K562 (cell line): ENCODE data around the gene TMED10. TPM values are rescaled to one million over a fixed set of nuclear protein-coding genes. Genes with fewer than 3 reads are reported as not detected.

Source experiments
- ATAC-seq: fragments of 200-7000 bp; cut with Tn5 transposase; 3 replicates; pipeline ENCODE4 v1.9.1; 2020; ENCODE audit warnings: moderate library complexity
- BruUV-seq: library from RNA; stranded (reverse); fragments of 400-500 nt; replicated peaks from 2 replicates; lab custom pipeline; 2021; lab: Mats Ljungman, UMichigan
- CTCF ChIA-PET: fragments of 300-600 bp; formaldehyde crosslinking; extraction: SDS; loops from one replicate; lab custom pipeline; 2021; ENCODE audit warnings: low intra/inter-chr PET ratio; lab: Yijun Ruan, JAX
- POLR2A ChIA-PET: fragments of 300-600, 350-650 bp; sonication (Branson Sonifier 250); formaldehyde crosslinking; extraction: SDS; loops from one replicate; lab custom pipeline; 2021; ENCODE audit warnings: antibody characterized with exemption, inconsistent platforms; lab: Yijun Ruan, JAX
- DNase-seq, 4 experiments: peaks; one replicate each; pipeline versions ENCODE4 v3.0.0 to v3.0.0-alpha.2; 2011 to 2018; ENCODE audit warnings: low spot score in 3 of 4, mixed read lengths in 3 of 4; ENCODE audit errors: extremely low read depth in 1 of 4
- FAIRE-seq: peaks from 2 replicates; lab custom pipeline; 2011; peaks lifted over from hg19 to GRCh38; lab: Jason Lieb, UNC
- H2AFZ ChIP-seq: 2 replicates; pipeline ENCODE4 v1.6.0; 2011; ENCODE audit warnings: low read depth, low read length, control low read depth, inconsistent platforms
- H3K27ac ChIP-seq: fragments of 200-600 bp; 3 replicates; pipeline ENCODE4 v1.8.0; 2011; ENCODE audit warnings: low read depth, mild to moderate bottlenecking, control low read depth, inconsistent platforms, low read length, moderate library complexity, mixed read lengths; ENCODE audit errors: extremely low read depth
- H3K27me3 ChIP-seq, 2 experiments: fragments of 300-600 bp in 1 of 2; 2 replicates in 1 of 2; 3 replicates in 1 of 2; pipeline versions ENCODE4 v1.6.0 to v1.8.0; 2011; ENCODE audit warnings: inconsistent platforms in 2 of 2, low read length in 2 of 2, mild to moderate bottlenecking in 1 of 2, mixed read lengths in 1 of 2, moderate library complexity in 1 of 2; ENCODE audit not compliant: control insufficient read depth in 2 of 2, insufficient read depth in 2 of 2
- H3K36me3 ChIP-seq: fragments of 300-600 bp; 3 replicates; pipeline ENCODE4 v1.8.0; 2011; ENCODE audit warnings: mild to moderate bottlenecking, low read length, inconsistent platforms; ENCODE audit not compliant: control insufficient read depth, insufficient read depth
- H3K4me1 ChIP-seq, 2 experiments: fragments of 200-600 bp in 1 of 2; replicated peaks in 1 of 2; 2 replicates in 1 of 2; 3 replicates in 1 of 2; pipeline versions ENCODE4 v1.5.1 to v1.8.0; 2011; ENCODE audit warnings: inconsistent platforms in 2 of 2, low read length in 2 of 2, mild to moderate bottlenecking in 1 of 2, mixed read lengths in 1 of 2, moderate library complexity in 1 of 2; ENCODE audit not compliant: control insufficient read depth in 2 of 2, insufficient read depth in 2 of 2
- H3K4me2 ChIP-seq: 2 replicates; pipeline ENCODE4 v1.6.1; 2011; ENCODE audit warnings: low read length, control low read depth, inconsistent platforms, mixed read lengths; ENCODE audit not compliant: insufficient read depth
- H3K4me3 ChIP-seq: fragments of 200-600 bp; sonication (generic), shearing (Covaris generic); 2 replicates; pipeline ENCODE4 v1.5.1; 2016; ENCODE audit warnings: control low read depth, inconsistent platforms
- H3K79me2 ChIP-seq: fragments of 200-600 bp; 3 replicates; pipeline ENCODE4 v1.8.0; 2011; ENCODE audit warnings: low read length, inconsistent platforms; ENCODE audit not compliant: control insufficient read depth, insufficient read depth
- H3K9ac ChIP-seq, 2 experiments: 2 replicates each; pipeline versions ENCODE4 v1.6.0 to v1.6.1; 2011; ENCODE audit warnings: low read depth in 2 of 2, low read length in 2 of 2, control low read depth in 1 of 2, inconsistent platforms in 1 of 2, mild to moderate bottlenecking in 1 of 2, mixed read lengths in 1 of 2; ENCODE audit not compliant: insufficient read depth in 1 of 2
- H3K9me1 ChIP-seq: one replicate; pipeline ENCODE4 v1.6.0; 2011; ENCODE audit warnings: inconsistent platforms, mild to moderate bottlenecking, low read length, moderate library complexity; ENCODE audit not compliant: control insufficient read depth, insufficient read depth
- H3K9me3 ChIP-seq: replicated peaks from 2 replicates; pipeline ENCODE4 v1.5.1; 2011; ENCODE audit warnings: low read depth, low read length, inconsistent platforms; ENCODE audit not compliant: control insufficient read depth, insufficient read depth
- H4K20me1 ChIP-seq: replicated peaks from 2 replicates; pipeline ENCODE4 v1.6.1; 2011; ENCODE audit warnings: low read length, inconsistent platforms, mixed read lengths; ENCODE audit not compliant: control insufficient read depth, insufficient read depth
- CBX1 ChIP-seq: sonication (generic); IDR thresholded peaks from 2 replicates; pipeline ENCODE4 v1.6.1; 2016; ENCODE audit warnings: antibody characterized with exemption, low read depth, mild to moderate bottlenecking
- CCAR2 ChIP-seq: fragments of 200-400 bp; formaldehyde crosslinking; IDR thresholded peaks from 2 replicates; pipeline ENCODE4 v1.6.1; 2017; ENCODE audit warnings: mild to moderate bottlenecking, low read depth, low read length
- E2F8 ChIP-seq: fragments of 450-650 bp; IDR thresholded peaks from 2 replicates; pipeline ENCODE4 v1.7.1; 2018; ENCODE audit warnings: mild to moderate bottlenecking, low read depth; ENCODE audit not compliant: partially characterized antibody
- HMGN3 ChIP-seq: IDR thresholded peaks from 2 replicates; pipeline ENCODE4 v1.6.1; 2011; ENCODE audit warnings: borderline replicate concordance, low read depth, mild to moderate bottlenecking, mixed read lengths, low read length; ENCODE audit not compliant: insufficient read length; ENCODE audit errors: extremely low read depth
- PHB2 ChIP-seq: fragments of 450-650 bp; IDR thresholded peaks from 2 replicates; pipeline ENCODE4 v1.6.1; 2017; ENCODE audit warnings: low read depth
- POLR2AphosphoS5 ChIP-seq: IDR thresholded peaks from 2 replicates; pipeline ENCODE4 v1.6.1; 2011; ENCODE audit warnings: mild to moderate bottlenecking, low read depth, low read length, moderate library complexity; ENCODE audit not compliant: control insufficient read depth, insufficient read depth
- PTRF ChIP-seq: fragments of 450-650 bp; IDR thresholded peaks from 2 replicates; pipeline ENCODE4 v1.6.1; 2016; ENCODE audit warnings: mild to moderate bottlenecking, missing genetic modification characterization, missing compliant biosample characterization
- RAD51 ChIP-seq: fragments of 450-650 bp; IDR thresholded peaks from 2 replicates; pipeline ENCODE4 v1.7.1; 2016; ENCODE audit warnings: low read depth, mild to moderate bottlenecking, borderline replicate concordance
- RBFOX2 ChIP-seq: fragments of 200-400 bp; formaldehyde crosslinking; IDR thresholded peaks from 2 replicates; pipeline ENCODE4 v1.6.1; 2017; ENCODE audit warnings: low read depth, mild to moderate bottlenecking, low read length, moderate library complexity
- SAFB ChIP-seq: fragments of 200-400 bp; formaldehyde crosslinking; IDR thresholded peaks from 2 replicates; pipeline ENCODE4 v1.6.1; 2017; ENCODE audit warnings: low read depth, low read length, borderline replicate concordance
- SPI1 ChIP-seq: IDR thresholded peaks from 2 replicates; pipeline ENCODE4 v1.6.1; 2011; ENCODE audit warnings: low read depth, low read length, control low read depth, borderline replicate concordance
- TBL1XR1 ChIP-seq, 2 experiments: IDR thresholded peaks; 2 replicates each; pipeline ENCODE4 v1.6.1; 2012; ENCODE audit warnings: improper control_type of control experiment in 2 of 2, low read length in 2 of 2, mild to moderate bottlenecking in 1 of 2
- ZNF695 ChIP-seq: fragments of 450-650 bp; formaldehyde crosslinking; IDR thresholded peaks from 2 replicates; pipeline ENCODE4 v1.4.0; 2020; ENCODE audit warnings: mild to moderate bottlenecking, moderate library complexity
- WGBS: fragments of 100-300 bp; shearing (Covaris generic); methylation state at CpG from one replicate; pipeline ENCODE4 v1.1.6; 2016; ENCODE audit warnings: low coverage, mixed read lengths; ENCODE audit not compliant: insufficient coverage; ENCODE audit errors: missing lambda C conversion rate; 5-methylcytosine and 5-hydroxymethylcytosine counted together
- in situ Hi-C: fragments of 300-500 bp; cut with MboI; formaldehyde crosslinking; loops from 4 replicates; pipeline ENCODE4 v1.15.0; 2018; ENCODE audit warnings: inconsistent platforms, mixed read lengths
- intact Hi-C: fragments of 100-400 bp; cut with micrococcal nuclease; formaldehyde crosslinking; loops from 2 replicates; pipeline ENCODE4 v1.14.2; 2022
- polyA plus RNA-seq, 8 experiments: library from polyadenylated mRNA; depleted of rRNA in 4 of 8; stranded (reverse) in 5 of 8; unstranded in 3 of 8; fragments of >200 nt; fragmentation: Nextera tagmentation in 2 of 8; fragmentation: Illumina TruSeq in 1 of 8; extraction: Ambion mirVana in 2 of 8; extraction: Trizol in 1 of 8; gene quantifications; 2 replicates each; pipeline versions ENCODE4 v1.2.1 to v1.2.3, GENCODE V29; 2011 to 2014; ENCODE audit warnings: inconsistent platforms in 1 of 8, missing spikeins in 1 of 8
- total RNA-seq, 7 experiments: library from RNA; depleted of rRNA in 6 of 7; stranded (reverse); fragments of >200 nt in 6 of 7; fragmentation: Illumina TruSeq in 2 of 7; extraction: Trizol in 2 of 7; gene quantifications; 2 replicates each; pipeline versions ENCODE4 v1.2.1 to v1.2.3, GENCODE V29; 2011 to 2021; ENCODE audit warnings: low replicate concordance in 1 of 7
- TF ChIP-seq, protein P1 (sequence below): fragments of 250-450 bp; sonication (Bioruptor Pico); IDR thresholded peaks from 2 replicates; pipeline ENCODE4 v1.5.0; 2022; ENCODE audit warnings: mild to moderate bottlenecking
- TF ChIP-seq, protein P2 (sequence below): sonication (generic); formaldehyde crosslinking; IDR thresholded peaks from 2 replicates; pipeline ENCODE4 v1.8.1; 2023; ENCODE audit warnings: mild to moderate bottlenecking, missing genetic modification reagents

TMED10 gene
- total and polyA plus RNA-seq, 9 of the 15 experiments (the other 6 are each of a cell fraction or from before 2014, with no cell fraction given): 62.2 to 233 (median 124) TPM

DNA sequence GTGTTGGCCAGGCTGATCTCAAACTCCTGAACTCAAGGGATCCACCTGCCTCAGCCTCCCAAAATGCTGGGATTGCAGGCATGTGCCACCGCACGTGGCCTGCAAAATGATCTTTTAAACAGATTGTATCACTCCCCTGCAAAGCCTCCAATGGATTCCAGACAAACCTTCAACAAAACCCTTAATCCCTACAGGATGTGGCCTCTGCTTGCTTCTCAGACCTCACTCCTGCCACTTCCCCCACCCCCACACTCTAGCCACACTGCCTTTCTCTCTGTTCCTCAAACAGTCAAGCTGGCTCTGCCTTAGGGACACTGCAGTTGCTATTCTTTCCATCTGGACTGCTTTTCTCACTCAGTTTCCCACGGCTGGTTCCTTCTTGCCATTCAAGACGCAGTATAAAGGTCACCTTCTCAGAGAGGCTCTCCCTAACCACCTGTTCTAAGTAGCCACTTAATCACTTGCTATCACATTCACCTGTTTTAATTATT lies 47.3 kb upstream of the TMED10 start:
- Histone ChIP-seq H3K9ac (no peak overlapping the region), H3K79me2 (no peaks in the 10 kb centered on the region), H3K27ac (no peak overlapping the region), H2AFZ (peak overlapping the region; percentile 49), H3K27me3 (no peaks in the 10 kb centered on the region), H3K4me3 (no peak overlapping the region), H3K9me1 (no peaks in the 10 kb centered on the region), H3K36me3 (no peaks in the 10 kb centered on the region), H4K20me1 (no peaks in the 10 kb centered on the region), H3K4me2 (no peak overlapping the region), H3K4me1 (peaks cover 0 to 13% of the 10 kb centered on the region in 2 experiments; a peak in 3 of 5 replicates), H3K9me3 (no peaks in the 10 kb centered on the region)
- WGBS: 26% methylated on average over 4 of the region's 4 CpGs
- CTCF ChIA-PET: no interaction called here
- FAIRE-seq (no peak), ATAC-seq (peak; percentile 74), DNase-seq (peak in 1 of 4 experiments; percentile 34)
- in situ Hi-C loops (no loop called here), intact Hi-C loops (no loop called here)
- no TSS peak for BruUV-seq
- POLR2A ChIA-PET: no interaction called here
- TF ChIP-seq E2F8 (no peak), CCAR2 (no peak), POLR2AphosphoS5 (no peak), PHB2 (no peak), PTRF (tag) (no peak), TBL1XR1 (IDR thresholded peaks at IDR 0.05; ENCODE audit: low read length in 2 of 2) (no peak), SPI1 (peak; percentile 42; the same call in 1 of the 2 replicates), RBFOX2 (no peak), ZNF695 (CRISPR knock-in tag) (no peak), RAD51 (no peak), SAFB (no peak), HMGN3 (no peak), CBX1 (no peak)
- TF ChIP-seq, protein P1, sequence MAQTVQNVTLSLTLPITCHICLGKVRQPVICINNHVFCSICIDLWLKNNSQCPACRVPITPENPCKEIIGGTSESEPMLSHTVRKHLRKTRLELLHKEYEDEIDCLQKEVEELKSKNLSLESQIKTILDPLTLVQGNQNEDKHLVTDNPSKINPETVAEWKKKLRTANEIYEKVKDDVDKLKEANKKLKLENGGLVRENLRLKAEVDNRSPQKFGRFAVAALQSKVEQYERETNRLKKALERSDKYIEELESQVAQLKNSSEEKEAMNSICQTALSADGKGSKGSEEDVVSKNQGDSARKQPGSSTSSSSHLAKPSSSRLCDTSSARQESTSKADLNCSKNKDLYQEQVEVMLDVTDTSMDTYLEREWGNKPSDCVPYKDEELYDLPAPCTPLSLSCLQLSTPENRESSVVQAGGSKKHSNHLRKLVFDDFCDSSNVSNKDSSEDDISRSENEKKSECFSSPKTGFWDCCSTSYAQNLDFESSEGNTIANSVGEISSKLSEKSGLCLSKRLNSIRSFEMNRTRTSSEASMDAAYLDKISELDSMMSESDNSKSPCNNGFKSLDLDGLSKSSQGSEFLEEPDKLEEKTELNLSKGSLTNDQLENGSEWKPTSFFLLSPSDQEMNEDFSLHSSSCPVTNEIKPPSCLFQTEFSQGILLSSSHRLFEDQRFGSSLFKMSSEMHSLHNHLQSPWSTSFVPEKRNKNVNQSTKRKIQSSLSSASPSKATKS (CRISPR knock-in tag): no peak
- TF ChIP-seq, protein P2, sequence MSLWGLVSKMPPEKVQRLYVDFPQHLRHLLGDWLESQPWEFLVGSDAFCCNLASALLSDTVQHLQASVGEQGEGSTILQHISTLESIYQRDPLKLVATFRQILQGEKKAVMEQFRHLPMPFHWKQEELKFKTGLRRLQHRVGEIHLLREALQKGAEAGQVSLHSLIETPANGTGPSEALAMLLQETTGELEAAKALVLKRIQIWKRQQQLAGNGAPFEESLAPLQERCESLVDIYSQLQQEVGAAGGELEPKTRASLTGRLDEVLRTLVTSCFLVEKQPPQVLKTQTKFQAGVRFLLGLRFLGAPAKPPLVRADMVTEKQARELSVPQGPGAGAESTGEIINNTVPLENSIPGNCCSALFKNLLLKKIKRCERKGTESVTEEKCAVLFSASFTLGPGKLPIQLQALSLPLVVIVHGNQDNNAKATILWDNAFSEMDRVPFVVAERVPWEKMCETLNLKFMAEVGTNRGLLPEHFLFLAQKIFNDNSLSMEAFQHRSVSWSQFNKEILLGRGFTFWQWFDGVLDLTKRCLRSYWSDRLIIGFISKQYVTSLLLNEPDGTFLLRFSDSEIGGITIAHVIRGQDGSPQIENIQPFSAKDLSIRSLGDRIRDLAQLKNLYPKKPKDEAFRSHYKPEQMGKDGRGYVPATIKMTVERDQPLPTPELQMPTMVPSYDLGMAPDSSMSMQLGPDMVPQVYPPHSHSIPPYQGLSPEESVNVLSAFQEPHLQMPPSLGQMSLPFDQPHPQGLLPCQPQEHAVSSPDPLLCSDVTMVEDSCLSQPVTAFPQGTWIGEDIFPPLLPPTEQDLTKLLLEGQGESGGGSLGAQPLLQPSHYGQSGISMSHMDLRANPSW (CRISPR knock-in tag): no peak
